ENCODE results near the gene PPP3CB. TPM values are rescaled to one million over a fixed set of nuclear protein-coding genes. Genes with fewer than 3 reads are reported as not detected.
A peak's percentile ranks its signal among the peaks of the same experiment; 100 is the strongest.

The PPP3CB gene
- total RNA-seq (51.2 and 52.8 TPM in 2 replicates), polyA plus RNA-seq (15.9 and 32.2 TPM in 2 replicates), polyA minus RNA-seq (22.3 and 22.6 TPM in 2 replicates)
- 27.8 TPM for total RNA-seq (2013)

DNA sequence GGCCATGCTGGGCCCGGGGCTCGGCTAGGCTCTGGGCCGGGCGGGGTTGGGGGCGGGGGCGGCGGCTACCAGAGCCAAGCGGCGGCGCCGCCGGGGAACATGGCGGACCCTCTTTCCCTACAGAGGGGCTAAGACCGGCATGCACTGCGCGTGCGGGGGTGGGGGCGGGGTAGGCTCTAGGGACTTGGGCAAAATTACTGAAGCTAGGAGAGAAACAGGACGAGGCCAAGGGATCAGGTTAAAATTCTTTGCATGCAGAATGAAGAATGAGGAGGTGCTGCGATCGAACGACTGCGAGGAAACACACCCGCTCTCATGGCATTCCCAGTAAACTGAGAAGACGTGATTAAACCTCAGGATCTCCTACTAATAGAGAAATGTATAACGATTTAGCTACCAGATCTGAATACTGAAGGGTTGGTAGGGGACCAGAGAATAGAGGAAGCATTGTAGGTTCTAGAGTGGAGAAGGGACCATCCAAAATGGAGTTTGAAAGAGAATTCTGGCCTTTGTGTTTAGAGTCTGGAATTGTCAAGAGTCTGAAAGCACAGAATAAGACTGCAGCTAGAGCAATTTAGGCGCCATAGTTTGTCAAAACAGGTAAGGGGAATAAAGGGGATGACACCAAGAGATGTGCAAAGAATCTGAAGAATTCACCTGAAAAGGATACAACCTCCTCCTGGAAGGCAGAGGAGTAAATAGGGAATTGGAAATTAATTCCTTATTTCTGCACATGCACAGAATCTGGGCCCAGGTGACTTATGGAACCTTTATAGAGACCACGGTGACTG lies at the start of gene PPP3CB:
TSS of gene PPP3CB (minus strand) at position 141 of the 791 bp plus-strand sequence. CDS start at position 6, 135 bp downstream.
- Histone ChIP-seq H3K9ac (ENCODE audit: low read length) (peak within 1 kb of the TSS; percentile 90), H3K27ac (ENCODE audit: low read length in 2 of 2) (peak within 1 kb of the TSS; percentile 89 to 93), H3K79me2 (ENCODE audit: control insufficient read depth, insufficient read depth, low read length) (peaks cover 48% of the 10 kb centered on the region), H2AFZ (ENCODE audit: insufficient read depth, low read depth, low read length, poor library complexity, severe bottlenecking) (peak within 1 kb of the TSS; percentile 84), H3K27me3 (replicated peaks in 1 of 4; ENCODE audit: control extremely low read depth in 1 of 4, control insufficient read depth in 3 of 4, insufficient read depth in 4 of 4, low read length in 3 of 4) (no peaks in the 10 kb centered on the region), H3K4me1 (ENCODE audit: control insufficient read depth in 2 of 2, insufficient read depth in 2 of 2, low read length in 2 of 2) (peaks cover 30 to 40% of the 10 kb centered on the region in 2 donors), H3K4me2 (replicated peaks; ENCODE audit: low read depth, low read length, poor library complexity, severe bottlenecking) (peak within 1 kb of the TSS; percentile 79), H3K36me3 (replicated peaks in 1 of 2; ENCODE audit: control extremely low read depth in 1 of 2, control insufficient read depth in 1 of 2, extremely low read depth in 1 of 2, insufficient read depth in 2 of 2, low read length in 1 of 2) (peaks cover 0 to 3% of the 10 kb centered on the region in 2 experiments), H3K9me3 (ENCODE audit: control extremely low read depth in 1 of 3, control insufficient read depth in 2 of 3, insufficient read depth in 1 of 3, low read length in 2 of 3) (no peaks in the 10 kb centered on the region), H4K20me1 (ENCODE audit: control insufficient read depth, insufficient read depth, low read length, poor library complexity, severe bottlenecking) (no peaks in the 10 kb centered on the region), H3K4me3 (ENCODE audit: control extremely low read depth in 1 of 5, extremely low read depth in 1 of 5, insufficient read depth in 1 of 5, low read depth in 2 of 5, low read length in 4 of 5) (peak within 1 kb of the TSS; percentile 63 to 97 (median 85))
- peak within 1 kb of the TSS; percentile 96 for H3K27ac Mint-ChIP-seq
- ChIA-PET POLR2A (interaction anchor here (0.7 to 2.1 kb wide), 9 partner anchors 10 to 314 kb away, joined by 3 to 9 read pairs (median 5); partner anchors contain the start of gene ANXA7), CTCF (interaction anchor here (0.6 to 1.5 kb wide), 2 partner anchors 384 to 445 kb away, joined by 3 to 4 read pairs; no protein-coding TSS in a partner anchor)
- no peaks in the 10 kb centered on the region for H3K9me3 Mint-ChIP-seq (ENCODE audit: insufficient read depth)
- intact Hi-C loops (cut with micrococcal nuclease): loop anchor here (1.0 to 5.0 kb wide), 8 partner anchors 82 to 1736 kb away; partner anchors contain the start of genes ANXA7, DNAJC9, ECD and FAM149B1
- peaks cover 52% of the 10 kb centered on the region for H3K4me1 Mint-ChIP-seq
- H3K27me3 Mint-ChIP-seq: no peaks in the 10 kb centered on the region
- 9% methylated on average over 22 of the region's 28 CpGs for WGBS (ENCODE audit: insufficient coverage)
- ATAC-seq (ENCODE audit: low read depth) (peak; percentile 70), DNase-seq (peak; percentile 94)
- H3K4me3 Mint-ChIP-seq: peak within 1 kb of the TSS; percentile 94
- TF ChIP-seq EZH2 (IDR thresholded peaks at IDR 0.05; ENCODE audit: borderline replicate concordance, insufficient read depth, low read depth, low read length, poor library complexity, severe bottlenecking): no peak
- TF ChIP-seq, protein P1, sequence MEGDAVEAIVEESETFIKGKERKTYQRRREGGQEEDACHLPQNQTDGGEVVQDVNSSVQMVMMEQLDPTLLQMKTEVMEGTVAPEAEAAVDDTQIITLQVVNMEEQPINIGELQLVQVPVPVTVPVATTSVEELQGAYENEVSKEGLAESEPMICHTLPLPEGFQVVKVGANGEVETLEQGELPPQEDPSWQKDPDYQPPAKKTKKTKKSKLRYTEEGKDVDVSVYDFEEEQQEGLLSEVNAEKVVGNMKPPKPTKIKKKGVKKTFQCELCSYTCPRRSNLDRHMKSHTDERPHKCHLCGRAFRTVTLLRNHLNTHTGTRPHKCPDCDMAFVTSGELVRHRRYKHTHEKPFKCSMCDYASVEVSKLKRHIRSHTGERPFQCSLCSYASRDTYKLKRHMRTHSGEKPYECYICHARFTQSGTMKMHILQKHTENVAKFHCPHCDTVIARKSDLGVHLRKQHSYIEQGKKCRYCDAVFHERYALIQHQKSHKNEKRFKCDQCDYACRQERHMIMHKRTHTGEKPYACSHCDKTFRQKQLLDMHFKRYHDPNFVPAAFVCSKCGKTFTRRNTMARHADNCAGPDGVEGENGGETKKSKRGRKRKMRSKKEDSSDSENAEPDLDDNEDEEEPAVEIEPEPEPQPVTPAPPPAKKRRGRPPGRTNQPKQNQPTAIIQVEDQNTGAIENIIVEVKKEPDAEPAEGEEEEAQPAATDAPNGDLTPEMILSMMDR (IDR thresholded peaks at IDR 0.05): no peak

DNA sequence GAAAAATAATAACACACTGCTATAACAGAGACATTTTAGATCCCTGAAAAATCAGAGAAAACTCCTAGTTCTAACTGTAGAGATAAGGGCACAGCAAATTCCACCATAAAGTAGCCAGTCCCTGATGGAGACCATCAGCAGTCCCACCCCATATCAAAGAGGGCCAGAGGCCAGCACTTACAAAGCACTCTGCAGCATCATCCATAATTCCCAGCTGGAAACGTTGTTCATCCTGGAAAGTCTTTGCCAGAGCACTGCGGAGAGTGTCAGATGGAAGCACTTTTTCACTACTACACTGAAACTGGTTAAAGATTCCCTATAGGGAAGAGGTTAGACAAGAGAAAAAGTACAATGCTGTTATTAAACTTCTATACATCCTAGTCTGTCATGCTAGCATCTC lies 49.5 kb upstream of the PPP3CB start:
- no peak for ATAC-seq (ENCODE audit: low read depth)
- Histone ChIP-seq H3K4me2 (replicated peaks; ENCODE audit: low read depth, low read length, poor library complexity, severe bottlenecking) (no peak overlapping the region), H3K4me1 (ENCODE audit: control insufficient read depth in 2 of 2, insufficient read depth in 2 of 2, low read length in 2 of 2) (no peaks in the 10 kb centered on the region), H3K4me3 (ENCODE audit: control extremely low read depth in 1 of 5, extremely low read depth in 1 of 5, insufficient read depth in 1 of 5, low read depth in 2 of 5, low read length in 4 of 5) (no peak overlapping the region), H3K9me3 (ENCODE audit: control extremely low read depth in 1 of 3, control insufficient read depth in 2 of 3, insufficient read depth in 1 of 3, low read length in 2 of 3) (no peaks in the 10 kb centered on the region), H3K27ac (ENCODE audit: low read length in 2 of 2) (no peak overlapping the region), H3K36me3 (replicated peaks in 1 of 2; ENCODE audit: control extremely low read depth in 1 of 2, control insufficient read depth in 1 of 2, extremely low read depth in 1 of 2, insufficient read depth in 2 of 2, low read length in 1 of 2) (no peaks in the 10 kb centered on the region), H4K20me1 (ENCODE audit: control insufficient read depth, insufficient read depth, low read length, poor library complexity, severe bottlenecking) (no peaks in the 10 kb centered on the region), H3K9ac (ENCODE audit: low read length) (no peak overlapping the region), H2AFZ (ENCODE audit: insufficient read depth, low read depth, low read length, poor library complexity, severe bottlenecking) (no peak overlapping the region), H3K27me3 (replicated peaks in 1 of 4; ENCODE audit: control extremely low read depth in 1 of 4, control insufficient read depth in 3 of 4, insufficient read depth in 4 of 4, low read length in 3 of 4) (no peaks in the 10 kb centered on the region), H3K79me2 (ENCODE audit: control insufficient read depth, insufficient read depth, low read length) (no peaks in the 10 kb centered on the region)
- CTCF ChIA-PET: interaction anchor here (0.5 to 1.8 kb wide), 2 partner anchors 99 to 335 kb away, joined by 4 to 5 read pairs; no protein-coding TSS in a partner anchor
- no CpG with 5 or more reads among the region's 2 CpGs for WGBS (ENCODE audit: insufficient coverage)
- no peak overlapping the region for H3K27ac Mint-ChIP-seq
- no peak overlapping the region for H3K4me3 Mint-ChIP-seq
- no peaks in the 10 kb centered on the region for H3K9me3 Mint-ChIP-seq (ENCODE audit: insufficient read depth)
- intact Hi-C loops (cut with micrococcal nuclease): no loop called here
- no peak for TF ChIP-seq EZH2 (IDR thresholded peaks at IDR 0.05; ENCODE audit: borderline replicate concordance, insufficient read depth, low read depth, low read length, poor library complexity, severe bottlenecking)
- TF ChIP-seq, protein P1 (IDR thresholded peaks at IDR 0.05): no peak
- no peak for DNase-seq
- H3K27me3 Mint-ChIP-seq: no peaks in the 10 kb centered on the region
- H3K4me1 Mint-ChIP-seq: no peaks in the 10 kb centered on the region
- POLR2A ChIA-PET: no interaction called here

All from B cell (primary cell).